Pancreas (tissue), 10 donors: ENCODE measurements around the gene MAML3. TPM values are rescaled to one million over a fixed set of nuclear protein-coding genes. Genes with fewer than 3 reads are reported as not detected.

Source experiments
- ATAC-seq, 4 donors: fragments of 200-7000 bp; cut with Tn5 transposase; one replicate each; pipeline versions ENCODE4 v1.8.0 to v1.9.1; 2020; ENCODE audit warnings: mild to moderate bottlenecking in 4 of 4, moderate library complexity in 4 of 4
- DNase-seq, 6 donors: peaks; one replicate each; pipeline ENCODE4 v3.0.0-alpha.2; 2020
- FAIRE-seq: peaks from 2 replicates; lab custom pipeline; 2012; peaks lifted over from hg19 to GRCh38; lab: Jason Lieb, UNC
- H3K27ac ChIP-seq, 4 donors: fragments of 200-600 bp; sonication (generic); 1 replicate in 3 of 4; 2 replicates in 1 of 4; pipeline versions ENCODE4 v1.5.0 to v1.8.0; 2020
- H3K27me3 ChIP-seq, 4 donors: fragments of 200-600 bp; one replicate each; pipeline ENCODE4 v1.8.0; 2021
- H3K36me3 ChIP-seq, 3 donors: fragments of 200-600 bp; sonication (generic) in 1 of 3; one replicate each; pipeline versions ENCODE4 v1.5.0 to v1.8.0; 2020 to 2021
- H3K4me1 ChIP-seq, 3 donors: fragments of 200-600 bp; one replicate each; pipeline ENCODE4 v1.8.0; 2021
- H3K4me3 ChIP-seq, 4 donors: fragments of 200-600 bp; sonication (generic) in 2 of 4; one replicate each; pipeline versions ENCODE4 v1.5.0 to v1.8.0; 2020 to 2021
- H3K9me3 ChIP-seq, 4 donors: fragments of 200-600 bp; one replicate each; pipeline ENCODE4 v1.8.0; 2021
- CTCF ChIP-seq, 4 donors: fragments of 200-600 bp; sonication (generic) in 3 of 4; IDR thresholded peaks; one replicate each; pipeline versions ENCODE4 v1.5.0 to v1.8.0; 2021; ENCODE audit warnings: antibody characterized with exemption in 4 of 4
- WGBS, 2 donors: extraction: QIAGEN DNeasy Blood & Tissue Kit; methylation state at CpG; one replicate each; pipeline ENCODE4 v1.1.7; 2013; 5-methylcytosine and 5-hydroxymethylcytosine counted together
- intact Hi-C, 3 donors: fragments of 100-400 bp; cut with DNase I; formaldehyde crosslinking; loops; one replicate each; pipeline versions ENCODE4 v1.11.1 to v1.14.2; 2022
- polyA plus RNA-seq, 2 donors: library from polyadenylated mRNA; stranded (reverse); fragments of 200-250 nt; gene quantifications; one replicate each; pipeline ENCODE4 v1.2.3, GENCODE V29; 2013
- total RNA-seq, 6 donors: library from RNA; stranded (reverse); fragmentation: NEBNext Ultra II Directional in 4 of 6; extraction: Animal tissue kit (Norgen Biotek cat#: 25700) in 4 of 6; gene quantifications; one replicate each; pipeline versions ENCODE4 v1.2.1 to v1.2.4, GENCODE V29; 2021 to 2023
- donor health status: healthy with polysubstance abuse.
- donor health status: DM: no; HTN: no; CAD: no; lungs with moderate emphysema.
- donor health status: DM: no; HTN: no; CAD: no.
- donor health status: control.
- donor health status: control.
- donor health status: Bipolar disorder and iron deficiency.
- donor health status: DM: yes; HTN: yes; CAD: no.
- donor health status: DM: no; HTN: no; CAD: no.
- donor health status: DM: no; HTN: no; CAD: no.
- donor health status: DM: yes; HTN: yes; CAD: no.

MAML3 gene
- total and polyA plus RNA-seq, 8 donors: 3.8 to 8.9 (median 5.9) TPM

- H3K4me3 ChIP-seq: no peak overlapping the region
- H3K27me3 ChIP-seq: no peaks in the 10 kb centered on the region
- WGBS, 2 donors: 87 to 95% methylated on average over 3 of the region's 3 CpGs
- TF ChIP-seq CTCF (IDR thresholded peaks at IDR 0.05): no peak
- no peak overlapping the region for H3K27ac ChIP-seq
- no peaks in the 10 kb centered on the region for H3K36me3 ChIP-seq
- no peak for DNase-seq
- peaks cover 0 to 6% (median 3%) of the 10 kb centered on the region in 3 donors for H3K4me1 ChIP-seq
- ATAC-seq: no peak
- intact Hi-C loops: no loop called here
- H3K9me3 ChIP-seq: no peaks in the 10 kb centered on the region
- no peak for FAIRE-seq
Measured at GRCh38 chr4:140121646-140122045, 32.3 kb downstream of the MAML3 start.

- intact Hi-C loops: no loop called here
Measured at GRCh38 chr4:140118931-140119640, 34.9 kb downstream of the MAML3 start.

GRCh38 chr4:140117947-140118346, 36.0 kb downstream of the MAML3 start:
- 84 to 86% methylated on average over 5 of the region's 5 CpGs for WGBS, 2 donors
- TF ChIP-seq CTCF (IDR thresholded peaks at IDR 0.05): no peak
- Histone ChIP-seq H3K27me3 (no peaks in the 10 kb centered on the region), H3K4me3 (no peak overlapping the region), H3K9me3 (no peaks in the 10 kb centered on the region), H3K36me3 (no peaks in the 10 kb centered on the region), H3K4me1 (peaks cover 0 to 6% (median 3%) of the 10 kb centered on the region in 3 donors), H3K27ac (no peak overlapping the region)
- FAIRE-seq (no peak), ATAC-seq (no peak), DNase-seq (no peak)
- intact Hi-C loops: no loop called here

More at GRCh38 chr4:140118931-140119640, 34.9 kb downstream of the MAML3 start:
- no peaks in the 10 kb centered on the region for H3K36me3 ChIP-seq
- DNase-seq: no peak
- WGBS, 2 donors: 94 to 97% methylated on average over 4 of the region's 4 CpGs
- TF ChIP-seq CTCF (IDR thresholded peaks at IDR 0.05): no peak
- H3K4me1 ChIP-seq: peaks cover 0 to 6% (median 3%) of the 10 kb centered on the region in 3 donors
- H3K9me3 ChIP-seq: no peaks in the 10 kb centered on the region
- ATAC-seq: no peak
- no peak overlapping the region for H3K27ac ChIP-seq
- H3K4me3 ChIP-seq: no peak overlapping the region
- no peaks in the 10 kb centered on the region for H3K27me3 ChIP-seq
- FAIRE-seq: no peak

- FAIRE-seq (no peak), ATAC-seq (no peak), DNase-seq (no peak)
- no peak for TF ChIP-seq CTCF (IDR thresholded peaks at IDR 0.05)
- Histone ChIP-seq H3K4me3 (no peak overlapping the region), H3K27ac (no peak overlapping the region), H3K4me1 (peaks cover 0 to 6% (median 3%) of the 10 kb centered on the region in 3 donors), H3K27me3 (no peaks in the 10 kb centered on the region), H3K36me3 (no peaks in the 10 kb centered on the region), H3K9me3 (no peaks in the 10 kb centered on the region)
- intact Hi-C loops: no loop called here
- 89 to 90% methylated on average over 4 of the region's 4 CpGs for WGBS, 2 donors
Measured at GRCh38 chr4:140116442-140117104, 37.4 kb downstream of the MAML3 start.

GRCh38 chr4:140115140-140115539, 38.8 kb downstream of the MAML3 start:
- Histone ChIP-seq H3K4me1 (peaks cover 0 to 3% (median 0%) of the 10 kb centered on the region in 3 donors), H3K4me3 (no peak overlapping the region), H3K27me3 (no peaks in the 10 kb centered on the region), H3K36me3 (no peaks in the 10 kb centered on the region), H3K27ac (no peak overlapping the region), H3K9me3 (no peaks in the 10 kb centered on the region)
- DNase-seq: no peak
- intact Hi-C loops: no loop called here
- FAIRE-seq: no peak
- TF ChIP-seq CTCF (IDR thresholded peaks at IDR 0.05): no peak
- ATAC-seq: no peak
